Measurements from ENCODE around the gene SND1. TPM values are rescaled to one million over a fixed set of nuclear protein-coding genes. Genes with fewer than 3 reads are reported as not detected.

The SND1 gene
- total RNA-seq, 6 experiments from 2014 or later = 217 to 259 (median 247) TPM

- H3K9me3 Mint-ChIP-seq = no peaks in the 10 kb centered on the region
- no peak for TF ChIP-seq CTCF (IDR thresholded peaks at IDR 0.05)
- no peaks in the 10 kb centered on the region; the same call in 1 of the 2 replicates for H3K27me3 Mint-ChIP-seq (ENCODE audit: insufficient read depth)
- no peaks in the 10 kb centered on the region for H3K36me3 Mint-ChIP-seq (ENCODE audit: low read depth)
- no peak for DNase-seq
- peak overlapping the region; percentile 53 for H3K27ac Mint-ChIP-seq
- H3K4me3 Mint-ChIP-seq = no peak overlapping the region
- peaks cover 38% of the 10 kb centered on the region for H3K4me1 Mint-ChIP-seq (ENCODE audit: low read depth)
These were observed 222.0 kb downstream of the SND1 start for GRCh38 chr7:127873715-127874636.

GRCh38 chr7:127874951-127875608 is 223.1 kb downstream of the SND1 start:
- H3K9me3 Mint-ChIP-seq = no peaks in the 10 kb centered on the region
- no peak for TF ChIP-seq CTCF (IDR thresholded peaks at IDR 0.05)
- peak; percentile 30 for DNase-seq
- H3K4me3 Mint-ChIP-seq = peak overlapping the region; percentile 27; the same call in 1 of the 2 replicates
- peaks cover 29% of the 10 kb centered on the region for H3K4me1 Mint-ChIP-seq (ENCODE audit: low read depth)
- no peak overlapping the region for H3K27ac Mint-ChIP-seq
- H3K36me3 Mint-ChIP-seq (ENCODE audit: low read depth) = no peaks in the 10 kb centered on the region
- no peaks in the 10 kb centered on the region; the same call in 1 of the 2 replicates for H3K27me3 Mint-ChIP-seq (ENCODE audit: insufficient read depth)

DNA sequence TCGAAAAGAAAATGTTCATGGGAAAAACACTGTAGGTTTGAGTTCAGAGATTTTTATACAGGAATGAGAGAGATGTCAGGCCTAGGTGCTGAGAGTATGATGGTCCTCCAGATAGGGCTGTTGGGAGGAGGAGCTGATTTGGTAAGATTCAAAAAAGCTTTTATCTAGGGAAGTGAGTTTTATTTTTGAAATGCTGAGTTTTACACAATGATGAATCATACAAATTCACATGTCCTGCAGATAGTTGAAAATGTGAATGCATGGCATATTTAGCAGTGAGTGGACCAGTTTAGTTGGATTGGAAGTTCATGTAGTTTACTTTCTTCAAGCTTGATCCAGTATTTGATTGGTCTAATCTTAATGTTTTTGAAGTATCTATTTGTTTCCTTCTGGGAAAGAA is 224.4 kb downstream of the SND1 start:
- no peak for TF ChIP-seq CTCF (IDR thresholded peaks at IDR 0.05)
- peak; percentile 69 for DNase-seq
- no peaks in the 10 kb centered on the region for H3K36me3 Mint-ChIP-seq (ENCODE audit: low read depth)

DNA sequence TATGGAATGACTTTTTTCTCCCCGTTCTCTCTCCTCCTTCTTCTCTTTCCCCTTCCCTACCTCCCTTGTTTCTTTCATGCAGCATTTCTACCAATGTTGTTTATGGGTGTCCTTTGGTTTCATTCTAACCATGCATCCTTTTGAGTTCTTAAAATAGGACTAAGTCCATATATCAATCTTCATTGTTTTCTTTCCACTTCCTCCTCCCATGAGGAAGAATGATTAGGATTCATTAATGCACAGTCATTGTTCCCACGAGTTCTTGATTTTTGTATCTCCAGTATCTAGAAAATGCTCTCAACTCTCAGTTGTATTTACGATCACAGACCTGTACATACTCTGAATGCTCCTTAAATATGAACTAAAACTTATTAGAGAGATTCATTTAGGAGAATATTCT is 226.0 kb downstream of the SND1 start:
- H3K27ac Mint-ChIP-seq = no peak overlapping the region
- no peaks in the 10 kb centered on the region; the same call in 1 of the 2 replicates for H3K27me3 Mint-ChIP-seq (ENCODE audit: insufficient read depth)

More for the DNA sequence above, 224.4 kb downstream of the SND1 start:
- H3K27me3 Mint-ChIP-seq (ENCODE audit: insufficient read depth) = no peaks in the 10 kb centered on the region; the same call in 1 of the 2 replicates
- H3K27ac Mint-ChIP-seq = no peak overlapping the region
- no peaks in the 10 kb centered on the region for H3K9me3 Mint-ChIP-seq
- no peak overlapping the region for H3K4me3 Mint-ChIP-seq
- H3K4me1 Mint-ChIP-seq (ENCODE audit: low read depth) = peaks cover 19% of the 10 kb centered on the region

DNA sequence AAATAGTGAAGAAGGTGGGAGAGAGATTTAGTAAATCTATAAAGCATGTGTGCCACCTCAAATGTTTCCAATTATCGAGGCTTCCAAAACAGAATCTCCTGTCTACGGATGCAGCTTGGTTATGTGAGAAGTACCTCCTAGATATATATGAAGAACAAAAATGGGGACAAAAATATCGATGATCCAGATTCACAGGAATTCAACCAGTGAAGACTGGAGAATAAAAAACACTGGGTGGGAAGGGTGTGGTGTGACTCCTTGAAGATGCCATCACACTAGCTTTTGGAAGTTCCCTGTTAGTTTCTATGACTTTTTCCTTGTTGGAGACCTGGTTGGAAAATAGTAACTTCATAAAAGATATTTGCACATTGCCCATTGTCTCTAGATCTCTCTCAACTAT is 226.8 kb downstream of the SND1 start:
- no peaks in the 10 kb centered on the region for H3K36me3 Mint-ChIP-seq (ENCODE audit: low read depth)
- no peak for DNase-seq
- no peak overlapping the region for H3K27ac Mint-ChIP-seq
- no peaks in the 10 kb centered on the region for H3K9me3 Mint-ChIP-seq
- H3K27me3 Mint-ChIP-seq (ENCODE audit: insufficient read depth) = no peaks in the 10 kb centered on the region; the same call in 1 of the 2 replicates
- peaks cover 4% of the 10 kb centered on the region for H3K4me1 Mint-ChIP-seq (ENCODE audit: low read depth)
- H3K4me3 Mint-ChIP-seq = no peak overlapping the region
- TF ChIP-seq CTCF (IDR thresholded peaks at IDR 0.05) = no peak

More for the DNA sequence above, 226.0 kb downstream of the SND1 start:
- Mint-ChIP-seq H3K9me3 (no peaks in the 10 kb centered on the region), H3K4me1 (ENCODE audit: low read depth) (peaks cover 3% of the 10 kb centered on the region), H3K4me3 (no peak overlapping the region), H3K36me3 (ENCODE audit: low read depth) (no peaks in the 10 kb centered on the region)
- TF ChIP-seq CTCF (IDR thresholded peaks at IDR 0.05) = no peak
- DNase-seq = no peak
